ENCODE data around the gene PPP1R1C.

The PPP1R1C gene

DNA sequence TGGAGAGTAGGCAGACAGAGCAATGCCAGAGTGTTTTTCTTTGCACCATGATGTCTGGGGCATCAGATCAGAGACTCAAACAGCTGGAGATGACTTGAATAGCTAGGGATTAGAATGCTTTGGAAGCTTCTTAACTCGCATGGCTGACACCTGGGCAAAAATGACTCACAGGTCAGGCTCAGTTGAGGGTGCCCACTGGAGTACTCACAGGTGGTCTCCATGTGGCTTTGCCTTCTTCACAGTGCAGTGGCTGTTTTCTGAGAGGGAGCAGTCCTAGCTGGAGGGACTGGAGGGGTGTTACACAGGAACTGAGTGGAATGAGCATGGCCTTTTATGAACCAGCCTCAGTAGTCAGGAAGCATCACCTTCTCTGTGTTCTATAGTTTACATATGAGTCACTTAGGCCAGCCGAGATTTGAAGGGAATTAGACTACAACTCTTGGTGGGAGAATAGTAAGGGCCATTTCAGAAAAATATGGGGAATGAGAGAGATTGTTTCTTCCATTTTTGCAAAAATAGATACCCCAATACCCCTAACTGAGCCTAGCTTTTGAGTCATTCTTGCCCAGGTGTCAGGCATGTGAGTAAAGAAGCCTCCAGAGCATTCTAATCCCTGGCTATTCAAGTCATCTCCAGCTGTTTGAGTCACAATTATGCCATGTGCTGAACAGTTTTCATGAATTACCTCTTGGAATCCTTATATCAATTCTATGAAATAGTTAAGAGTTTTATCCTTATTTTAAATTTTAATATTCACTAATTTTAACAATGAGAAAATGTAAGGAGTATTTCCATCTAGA is 7.1 kb upstream of the PPP1R1C start:
- no peak for DNase-seq (ENCODE audit: low spot score)
- TF ChIP-seq, protein P1, sequence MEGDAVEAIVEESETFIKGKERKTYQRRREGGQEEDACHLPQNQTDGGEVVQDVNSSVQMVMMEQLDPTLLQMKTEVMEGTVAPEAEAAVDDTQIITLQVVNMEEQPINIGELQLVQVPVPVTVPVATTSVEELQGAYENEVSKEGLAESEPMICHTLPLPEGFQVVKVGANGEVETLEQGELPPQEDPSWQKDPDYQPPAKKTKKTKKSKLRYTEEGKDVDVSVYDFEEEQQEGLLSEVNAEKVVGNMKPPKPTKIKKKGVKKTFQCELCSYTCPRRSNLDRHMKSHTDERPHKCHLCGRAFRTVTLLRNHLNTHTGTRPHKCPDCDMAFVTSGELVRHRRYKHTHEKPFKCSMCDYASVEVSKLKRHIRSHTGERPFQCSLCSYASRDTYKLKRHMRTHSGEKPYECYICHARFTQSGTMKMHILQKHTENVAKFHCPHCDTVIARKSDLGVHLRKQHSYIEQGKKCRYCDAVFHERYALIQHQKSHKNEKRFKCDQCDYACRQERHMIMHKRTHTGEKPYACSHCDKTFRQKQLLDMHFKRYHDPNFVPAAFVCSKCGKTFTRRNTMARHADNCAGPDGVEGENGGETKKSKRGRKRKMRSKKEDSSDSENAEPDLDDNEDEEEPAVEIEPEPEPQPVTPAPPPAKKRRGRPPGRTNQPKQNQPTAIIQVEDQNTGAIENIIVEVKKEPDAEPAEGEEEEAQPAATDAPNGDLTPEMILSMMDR (IDR thresholded peaks at IDR 0.05; ENCODE audit: borderline replicate concordance, control extremely low read depth, extremely low read depth, insufficient read depth, missing control alignments), result no peak
- in situ Hi-C loops (cut with MboI; ENCODE audit: low sequenced_read_pairs, unreplicated experiment), result no loop called here

DNA sequence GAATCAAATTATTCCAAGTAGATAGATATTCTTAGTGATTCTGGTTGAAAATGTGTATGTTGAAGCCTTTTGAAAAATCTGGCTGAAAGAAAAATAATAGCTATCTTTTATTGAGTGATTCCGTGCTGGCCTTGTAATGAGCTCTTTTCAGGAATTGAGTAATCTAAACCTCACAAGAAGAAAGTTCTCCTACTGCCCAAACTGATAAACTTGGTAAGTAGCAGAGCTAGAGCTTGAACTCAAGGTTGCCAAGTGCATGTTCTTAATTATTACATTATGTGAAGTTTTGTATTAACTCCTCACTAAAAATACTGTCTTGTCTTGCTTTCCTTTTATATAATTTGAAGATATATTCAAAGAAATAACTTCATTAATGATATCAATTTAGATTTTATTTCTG is 1.6 kb upstream of the PPP1R1C start:
- no peak for DNase-seq (ENCODE audit: low spot score)
- TF ChIP-seq, protein P1 (IDR thresholded peaks at IDR 0.05; ENCODE audit: borderline replicate concordance, control extremely low read depth, extremely low read depth, insufficient read depth, missing control alignments), result no peak
- in situ Hi-C loops (cut with MboI; ENCODE audit: low sequenced_read_pairs, unreplicated experiment), result no loop called here

DNA sequence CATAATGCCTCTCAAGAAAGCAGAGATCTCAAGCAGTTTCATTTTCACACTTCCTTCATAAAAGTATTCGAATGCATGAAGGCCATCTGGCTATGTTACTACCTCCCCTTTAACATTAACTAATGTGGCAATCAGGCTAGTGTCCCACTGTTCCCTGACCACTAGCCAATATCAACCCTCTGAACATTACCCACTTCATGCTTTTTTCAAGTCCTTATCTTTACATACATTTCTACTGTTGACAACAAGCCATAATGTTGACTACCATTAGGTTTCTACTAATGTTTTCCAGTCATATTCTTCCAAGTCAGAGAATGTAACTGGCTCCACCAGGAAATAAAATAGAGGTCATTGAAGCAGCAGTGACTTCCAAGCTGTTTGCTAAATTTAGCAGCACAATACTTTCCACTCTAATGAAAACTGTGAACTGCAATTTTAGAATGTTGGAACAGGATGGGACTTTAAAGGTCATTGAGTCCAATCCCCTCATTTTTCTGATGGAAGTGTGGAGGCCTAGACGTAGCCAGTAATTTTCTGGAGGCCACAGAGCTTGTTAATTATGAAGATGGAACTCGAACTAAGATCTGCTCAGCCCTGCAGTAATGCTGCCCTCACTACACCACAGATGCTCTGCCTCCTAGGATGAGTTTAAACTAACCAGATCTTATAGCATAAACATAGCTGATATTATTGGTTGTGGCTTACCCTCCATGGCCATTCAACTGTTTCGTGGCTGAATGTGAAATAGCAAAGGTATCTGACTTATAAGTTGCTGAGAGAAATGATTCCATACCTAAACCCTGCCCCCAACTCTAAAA is 630 bp upstream of the PPP1R1C start:
- in situ Hi-C loops (cut with MboI; ENCODE audit: low sequenced_read_pairs, unreplicated experiment), result no loop called here
- TF ChIP-seq, protein P1 (IDR thresholded peaks at IDR 0.05; ENCODE audit: borderline replicate concordance, control extremely low read depth, extremely low read depth, insufficient read depth, missing control alignments), result no peak

DNA sequence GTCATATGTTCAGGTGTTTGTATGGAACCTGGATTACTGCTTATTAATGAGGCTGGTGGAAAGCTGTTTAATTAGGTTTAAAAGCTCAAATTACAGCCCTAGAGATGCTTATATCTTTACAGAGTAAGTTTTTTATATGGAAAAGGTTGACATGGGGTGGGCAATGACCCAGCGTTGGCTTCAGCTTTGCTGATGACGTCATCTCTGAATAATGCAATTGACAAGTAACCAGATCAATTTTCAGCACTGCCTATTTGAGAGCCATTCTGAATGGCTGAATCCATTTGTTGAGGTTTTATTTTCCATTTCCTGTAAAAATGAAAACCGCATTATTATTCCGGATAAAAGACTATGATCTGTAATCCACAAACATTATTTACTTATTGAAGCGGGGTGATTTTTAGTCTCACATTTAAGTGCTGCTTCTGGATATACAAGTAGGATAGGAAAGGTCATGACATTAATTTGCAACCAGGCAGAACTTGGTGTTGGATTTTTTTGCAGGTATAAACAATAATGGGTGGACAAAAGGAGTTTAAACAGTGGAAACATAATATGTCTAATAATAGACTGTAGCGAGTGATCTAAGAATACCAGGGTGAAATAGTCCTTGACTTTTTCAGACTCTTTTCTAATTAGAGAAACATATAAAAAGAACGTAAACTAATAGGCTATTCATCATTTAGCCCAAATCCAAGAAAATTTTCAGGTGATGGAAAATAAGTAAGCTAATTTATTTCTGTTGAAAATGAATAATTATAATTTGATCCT is 2.7 kb downstream of the PPP1R1C start:
- in situ Hi-C loops (cut with MboI; ENCODE audit: low sequenced_read_pairs, unreplicated experiment), result no loop called here

More for the DNA sequence above, 630 bp upstream of the PPP1R1C start:
- no peak for DNase-seq (ENCODE audit: low spot score)

DNA sequence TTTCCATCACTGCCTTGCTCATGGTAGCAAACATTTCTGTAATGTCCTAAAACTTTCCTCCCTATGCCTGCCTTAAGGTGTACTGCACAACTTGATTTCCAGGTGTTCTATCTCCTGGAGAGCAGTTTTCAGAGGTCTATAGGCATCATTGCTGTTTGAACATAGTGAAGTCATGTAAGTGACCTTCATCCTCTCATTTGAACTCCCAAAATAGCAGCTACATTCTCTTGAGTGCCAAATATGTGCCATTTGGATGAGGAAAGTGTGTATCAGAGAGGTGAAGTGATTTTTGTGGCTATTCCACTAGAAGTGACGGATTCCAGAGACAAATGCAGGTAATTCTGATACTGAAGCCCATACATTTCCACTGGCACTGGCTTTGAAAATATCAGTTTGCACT is 3.4 kb downstream of the PPP1R1C start:
- in situ Hi-C loops (cut with MboI; ENCODE audit: low sequenced_read_pairs, unreplicated experiment), result no loop called here
- no peak for DNase-seq (ENCODE audit: low spot score)
- TF ChIP-seq, protein P1 (IDR thresholded peaks at IDR 0.05; ENCODE audit: borderline replicate concordance, control extremely low read depth, extremely low read depth, insufficient read depth, missing control alignments), result no peak

More for the DNA sequence above, 2.7 kb downstream of the PPP1R1C start:
- TF ChIP-seq, protein P1 (IDR thresholded peaks at IDR 0.05; ENCODE audit: borderline replicate concordance, control extremely low read depth, extremely low read depth, insufficient read depth, missing control alignments), result no peak
- no peak for DNase-seq (ENCODE audit: low spot score)
